ENCODE results near the gene MYH13. TPM values are rescaled to one million over a fixed set of nuclear protein-coding genes. Genes with fewer than 3 reads are reported as not detected.

The MYH13 gene
- total and polyA plus RNA-seq, 10 of the 15 experiments (the other 5 are each of a cell fraction or from before 2014, with no cell fraction given): 0.01 to 0.04 (median 0.03) TPM; not detected in 4

GRCh38 chr17:10314329-10314728 lies 58.5 kb downstream of the MYH13 start:
- intact Hi-C loops (cut with micrococcal nuclease; ENCODE audit: unreplicated experiment) (no loop called here), in situ Hi-C loops (cut with MboI) (no loop called here)
- no peak overlapping the region for H2AFZ ChIP-seq (ENCODE audit: control insufficient read depth, low read depth, low read length)
- peaks cover 0 to 2% of the 10 kb centered on the region in 2 experiments; a peak in 1 of 4 replicates for H3K27me3 ChIP-seq (replicated peaks in 1 of 2; ENCODE audit: control insufficient read depth in 2 of 2, insufficient read depth in 2 of 2, low read length in 1 of 2)
- no peak for TF ChIP-seq CREM (IDR thresholded peaks at IDR 0.05; ENCODE audit: low read depth)
- peak; percentile 40; the same call in 1 of the 2 replicates for TF ChIP-seq SPI1 (IDR thresholded peaks at IDR 0.05; ENCODE audit: borderline replicate concordance, insufficient read depth, low read depth, low read length)
- H3K79me2 ChIP-seq (ENCODE audit: control insufficient read depth, insufficient read depth, low read length): no peaks in the 10 kb centered on the region
- 17% methylated on average over 4 of the region's 5 CpGs for WGBS (ENCODE audit: insufficient coverage, insufficient replicate concordance, low lambda C conversion rate, missing lambda C conversion rate)
- RAD21 ChIA-PET (ENCODE audit: unreplicated experiment): no interaction called here
- H4K20me1 ChIP-seq (ENCODE audit: control insufficient read depth, insufficient read depth): no peaks in the 10 kb centered on the region
- no peak overlapping the region for H3K9ac ChIP-seq (ENCODE audit: control insufficient read depth, insufficient read depth, low read length)
- no peaks in the 10 kb centered on the region; the same call in 2 of the 3 replicates for H3K9me3 ChIP-seq (replicated peaks; ENCODE audit: control insufficient read depth, insufficient read depth, low read length)
- ATAC-seq (no peak), FAIRE-seq (no peak), DNase-seq (ENCODE audit: low read depth, low spot score) (no peak)
- no peaks in the 10 kb centered on the region for H3K4me1 ChIP-seq (ENCODE audit: control insufficient read depth, insufficient read depth, low read length)
- no peaks in the 10 kb centered on the region for H3K36me3 ChIP-seq (ENCODE audit: control insufficient read depth in 2 of 2, insufficient read depth in 2 of 2, low read length in 1 of 2)
- CTCF ChIA-PET: interaction anchor here (1.3 kb wide), 1 partner anchor 304 kb away, joined by 4 read pairs; no protein-coding TSS in a partner anchor
- no peak overlapping the region for H3K4me2 ChIP-seq (ENCODE audit: control insufficient read depth, insufficient read depth)
- no peak overlapping the region for H3K27ac ChIP-seq (ENCODE audit: control insufficient read depth, insufficient read depth)
- BruUV-seq (replicated peaks): no TSS peak
- POLR2A ChIA-PET: no interaction called here
- SMC1A ChIA-PET (ENCODE audit: uncharacterized antibody, unreplicated experiment): no interaction called here
- no peak overlapping the region for H3K4me3 ChIP-seq

- ChIA-PET POLR2A (no interaction called here), RAD21 (ENCODE audit: unreplicated experiment) (no interaction called here), CTCF (no interaction called here), SMC1A (ENCODE audit: uncharacterized antibody, unreplicated experiment) (no interaction called here)
- Histone ChIP-seq H3K27me3 (replicated peaks in 1 of 2; ENCODE audit: control insufficient read depth in 2 of 2, insufficient read depth in 2 of 2, low read length in 1 of 2) (peaks cover 0 to 2% of the 10 kb centered on the region in 2 experiments; a peak in 1 of 4 replicates), H3K79me2 (ENCODE audit: control insufficient read depth, insufficient read depth, low read length) (no peaks in the 10 kb centered on the region), H3K27ac (ENCODE audit: control insufficient read depth, insufficient read depth) (no peak overlapping the region), H3K36me3 (ENCODE audit: control insufficient read depth in 2 of 2, insufficient read depth in 2 of 2, low read length in 1 of 2) (no peaks in the 10 kb centered on the region), H2AFZ (ENCODE audit: control insufficient read depth, low read depth, low read length) (no peak overlapping the region), H4K20me1 (ENCODE audit: control insufficient read depth, insufficient read depth) (no peaks in the 10 kb centered on the region), H3K9me3 (replicated peaks; ENCODE audit: control insufficient read depth, insufficient read depth, low read length) (no peaks in the 10 kb centered on the region; the same call in 2 of the 3 replicates), H3K4me1 (ENCODE audit: control insufficient read depth, insufficient read depth, low read length) (no peaks in the 10 kb centered on the region), H3K4me3 (no peak overlapping the region), H3K4me2 (ENCODE audit: control insufficient read depth, insufficient read depth) (no peak overlapping the region), H3K9ac (ENCODE audit: control insufficient read depth, insufficient read depth, low read length) (no peak overlapping the region)
- intact Hi-C loops (cut with micrococcal nuclease; ENCODE audit: unreplicated experiment): no loop called here
- TF ChIP-seq MXI1 (IDR thresholded peaks at IDR 0.05; ENCODE audit: low read depth, low read length) (no peak), YY1 (IDR thresholded peaks at IDR 0.05; ENCODE audit: low read depth, low read length) (no peak), GATAD2B (conservative IDR thresholded peaks at IDR 0.05; ENCODE audit: low read depth) (no peak), SMAD1 (IDR thresholded peaks at IDR 0.05; ENCODE audit: low read depth, partially characterized antibody) (no peak), HDAC2 (IDR thresholded peaks at IDR 0.05) (no peak), NR2F1 (conservative IDR thresholded peaks at IDR 0.05) (no peak), PAX5 (IDR thresholded peaks at IDR 0.05; ENCODE audit: borderline replicate concordance, low read depth, low read length) (no peak)
- no peak for FAIRE-seq
- no TSS peak for BruUV-seq (replicated peaks)
- in situ Hi-C loops (cut with MboI): no loop called here
- no peak for ATAC-seq
- no peak for DNase-seq (ENCODE audit: low read depth, low spot score)
- 49% methylated on average over 17 of the region's 17 CpGs for WGBS (ENCODE audit: insufficient coverage, insufficient replicate concordance, low lambda C conversion rate, missing lambda C conversion rate)
Observed at GRCh38 chr17:10313037-10313672, 59.7 kb downstream of the MYH13 start.

All from GM12878 (cell line).